22Rv1 (cell line): ENCODE data around the gene NGB.

ENCODE experiments used
- H3K27ac ChIP-seq: fragments of 450-650 bp; 2 replicates; pipeline ENCODE4 v1.5.1; 2017
- ZFX ChIP-seq: fragments of 450-650 bp; IDR thresholded peaks from 2 replicates; pipeline ENCODE4 v1.6.1; 2017; ENCODE audit warnings: antibody characterized with exemption, borderline replicate concordance
- TF ChIP-seq, protein P1 (sequence below): fragments of 450-650 bp; IDR thresholded peaks from 2 replicates; pipeline ENCODE4 v1.5.1; 2017; ENCODE audit warnings: mild to moderate bottlenecking

The NGB gene

DNA sequence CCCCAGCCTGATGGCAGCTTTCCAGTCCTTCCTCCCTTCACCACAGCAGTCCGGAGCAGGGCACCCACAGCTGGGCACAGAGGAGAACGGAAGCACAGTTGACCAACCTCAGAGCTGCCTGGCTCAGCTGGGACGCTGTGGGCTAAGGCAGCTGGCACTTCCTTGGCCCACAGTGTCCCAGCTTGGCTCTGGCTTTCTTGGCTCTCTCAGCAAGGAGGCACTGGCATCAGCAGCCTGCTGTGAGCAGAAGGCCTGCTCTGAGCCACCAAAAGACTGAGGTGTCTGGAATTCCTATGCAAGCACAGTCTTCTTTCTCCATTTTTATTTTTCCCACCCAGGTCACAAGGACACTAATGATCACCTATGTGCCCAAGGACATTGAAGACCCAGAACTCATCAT lies 32.6 kb downstream of the NGB start:
- no peak overlapping the region for H3K27ac ChIP-seq
- TF ChIP-seq, protein P1, sequence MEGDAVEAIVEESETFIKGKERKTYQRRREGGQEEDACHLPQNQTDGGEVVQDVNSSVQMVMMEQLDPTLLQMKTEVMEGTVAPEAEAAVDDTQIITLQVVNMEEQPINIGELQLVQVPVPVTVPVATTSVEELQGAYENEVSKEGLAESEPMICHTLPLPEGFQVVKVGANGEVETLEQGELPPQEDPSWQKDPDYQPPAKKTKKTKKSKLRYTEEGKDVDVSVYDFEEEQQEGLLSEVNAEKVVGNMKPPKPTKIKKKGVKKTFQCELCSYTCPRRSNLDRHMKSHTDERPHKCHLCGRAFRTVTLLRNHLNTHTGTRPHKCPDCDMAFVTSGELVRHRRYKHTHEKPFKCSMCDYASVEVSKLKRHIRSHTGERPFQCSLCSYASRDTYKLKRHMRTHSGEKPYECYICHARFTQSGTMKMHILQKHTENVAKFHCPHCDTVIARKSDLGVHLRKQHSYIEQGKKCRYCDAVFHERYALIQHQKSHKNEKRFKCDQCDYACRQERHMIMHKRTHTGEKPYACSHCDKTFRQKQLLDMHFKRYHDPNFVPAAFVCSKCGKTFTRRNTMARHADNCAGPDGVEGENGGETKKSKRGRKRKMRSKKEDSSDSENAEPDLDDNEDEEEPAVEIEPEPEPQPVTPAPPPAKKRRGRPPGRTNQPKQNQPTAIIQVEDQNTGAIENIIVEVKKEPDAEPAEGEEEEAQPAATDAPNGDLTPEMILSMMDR = no peak
- no peak for TF ChIP-seq ZFX

GRCh38 chr14:77236814-77237213 lies 34.2 kb downstream of the NGB start:
- no peak overlapping the region for H3K27ac ChIP-seq
- TF ChIP-seq, protein P1 = no peak
- TF ChIP-seq ZFX = no peak

GRCh38 chr14:77231721-77232120 lies 39.3 kb downstream of the NGB start:
- TF ChIP-seq, protein P1 = no peak
- no peak for TF ChIP-seq ZFX
- no peak overlapping the region for H3K27ac ChIP-seq

GRCh38 chr14:77230914-77231313 lies 40.1 kb downstream of the NGB start:
- TF ChIP-seq, protein P1 = no peak
- TF ChIP-seq ZFX = no peak
- H3K27ac ChIP-seq = no peak overlapping the region

DNA sequence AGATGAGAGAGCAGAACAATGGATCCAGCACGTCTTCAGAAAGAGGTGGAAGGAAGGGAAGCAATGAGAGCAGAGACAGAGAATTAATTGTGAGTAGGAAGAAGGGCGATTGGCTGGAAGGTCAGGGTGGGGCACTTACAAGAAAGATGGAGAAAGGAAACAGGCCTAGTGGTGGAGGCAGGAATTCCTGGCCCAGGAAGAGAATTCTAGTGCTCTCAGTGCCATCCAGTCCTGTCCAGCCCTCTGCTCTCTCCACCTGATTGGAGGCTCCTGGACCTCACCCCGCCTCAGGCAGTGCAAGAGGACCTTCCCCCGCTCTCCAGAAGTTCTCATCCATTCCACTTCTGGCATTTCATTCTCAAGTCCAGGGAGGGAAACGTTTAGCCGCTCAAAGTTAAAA lies 43.0 kb downstream of the NGB start:
- no peak for TF ChIP-seq ZFX
- TF ChIP-seq, protein P1 = no peak
- H3K27ac ChIP-seq = no peak overlapping the region

DNA sequence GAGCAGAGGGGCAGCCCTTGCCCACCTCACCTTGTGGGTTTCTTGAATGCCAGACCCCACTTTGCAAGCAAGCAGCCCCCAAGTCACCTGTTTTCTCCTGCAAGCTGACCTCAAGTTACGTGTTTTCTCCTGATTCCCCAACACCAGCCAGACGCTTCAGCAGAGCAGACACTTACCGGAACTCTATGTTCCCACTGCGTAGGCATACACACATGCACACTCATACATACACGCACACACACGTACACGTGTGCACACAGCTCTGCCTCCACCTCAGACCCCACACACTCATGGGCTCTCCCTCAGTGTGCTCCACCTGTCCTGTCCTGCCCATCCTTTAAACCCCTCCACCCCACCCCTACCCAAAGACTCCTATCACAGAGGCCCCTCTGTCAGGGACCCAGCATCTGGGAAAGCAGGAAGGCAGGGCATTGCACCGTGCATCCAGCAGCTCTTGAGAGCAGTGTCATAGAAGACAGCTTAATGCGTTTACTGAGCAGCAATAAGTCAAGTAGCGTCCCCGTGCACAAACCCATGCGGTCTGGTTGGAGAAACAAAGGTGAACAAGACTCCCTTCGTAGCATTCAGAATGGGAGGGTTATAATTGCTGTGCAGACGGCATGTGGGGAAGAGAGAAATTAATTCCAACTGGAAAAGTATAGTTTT lies 45.0 kb downstream of the NGB start:
- TF ChIP-seq, protein P1 = no peak
- TF ChIP-seq ZFX = no peak
- H3K27ac ChIP-seq = no peak overlapping the region

- TF ChIP-seq, protein P1 = no peak
- no peak overlapping the region for H3K27ac ChIP-seq
These were observed 45.8 kb downstream of the NGB start for GRCh38 chr14:77225254-77225653.
